Transverse colon (tissue), 3 donors: Measurements from ENCODE around the gene KMT2A.

ENCODE experiments used
- EP300 ChIP-seq: sonication (generic); formaldehyde crosslinking; IDR thresholded peaks from one replicate; pipeline ENCODE4 v1.6.1; 2017; ENCODE audit warnings: antibody characterized with exemption, low read depth
- POLR2A ChIP-seq: fragments of 450-650 bp; IDR thresholded peaks from one replicate; pipeline ENCODE4 v1.6.1; 2016; ENCODE audit warnings: antibody characterized with exemption, mild to moderate bottlenecking, moderate library complexity
- TF ChIP-seq, protein P1 (sequence below), 5 experiments: fragments of 200-600 bp in 3 of 5; fragments of 450-650 bp in 2 of 5; sonication (generic) in 3 of 5; IDR thresholded peaks; 1 replicate in 2 of 5; 2 replicates in 3 of 5; pipeline ENCODE4 v1.5.1; 2016 to 2017; ENCODE audit warnings: antibody characterized with exemption in 5 of 5, inconsistent platforms in 3 of 5, mild to moderate bottlenecking in 2 of 5, moderate library complexity in 1 of 5

DNA sequence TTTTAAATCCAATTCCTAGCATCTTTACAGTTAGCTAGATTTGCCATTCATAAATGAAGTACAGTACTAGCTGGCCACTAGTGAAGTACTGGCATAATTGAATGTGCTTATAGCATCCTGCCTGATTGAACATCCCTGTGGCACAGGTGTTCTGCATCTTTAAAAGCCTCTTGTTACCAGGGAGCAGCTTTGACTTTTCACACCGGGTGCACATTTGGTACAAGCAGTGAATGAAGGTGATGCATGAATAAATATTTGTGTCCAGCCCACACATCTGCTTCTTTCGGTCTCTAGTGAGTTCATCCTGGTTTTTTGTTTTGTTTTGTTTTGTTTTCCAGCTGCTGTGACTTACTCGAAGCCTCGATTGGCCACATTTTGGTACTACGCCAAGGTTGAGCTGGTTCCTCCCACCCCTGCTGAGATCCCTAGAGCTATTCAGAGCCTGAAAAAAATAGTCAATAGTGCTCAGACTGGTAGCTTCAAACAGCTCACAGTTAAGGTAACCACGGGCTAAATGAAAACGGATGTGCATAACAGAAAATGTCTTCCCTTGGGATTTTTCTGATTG is 29.6 kb upstream of the KMT2A start:
- TF ChIP-seq, protein P1, sequence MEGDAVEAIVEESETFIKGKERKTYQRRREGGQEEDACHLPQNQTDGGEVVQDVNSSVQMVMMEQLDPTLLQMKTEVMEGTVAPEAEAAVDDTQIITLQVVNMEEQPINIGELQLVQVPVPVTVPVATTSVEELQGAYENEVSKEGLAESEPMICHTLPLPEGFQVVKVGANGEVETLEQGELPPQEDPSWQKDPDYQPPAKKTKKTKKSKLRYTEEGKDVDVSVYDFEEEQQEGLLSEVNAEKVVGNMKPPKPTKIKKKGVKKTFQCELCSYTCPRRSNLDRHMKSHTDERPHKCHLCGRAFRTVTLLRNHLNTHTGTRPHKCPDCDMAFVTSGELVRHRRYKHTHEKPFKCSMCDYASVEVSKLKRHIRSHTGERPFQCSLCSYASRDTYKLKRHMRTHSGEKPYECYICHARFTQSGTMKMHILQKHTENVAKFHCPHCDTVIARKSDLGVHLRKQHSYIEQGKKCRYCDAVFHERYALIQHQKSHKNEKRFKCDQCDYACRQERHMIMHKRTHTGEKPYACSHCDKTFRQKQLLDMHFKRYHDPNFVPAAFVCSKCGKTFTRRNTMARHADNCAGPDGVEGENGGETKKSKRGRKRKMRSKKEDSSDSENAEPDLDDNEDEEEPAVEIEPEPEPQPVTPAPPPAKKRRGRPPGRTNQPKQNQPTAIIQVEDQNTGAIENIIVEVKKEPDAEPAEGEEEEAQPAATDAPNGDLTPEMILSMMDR (IDR thresholded peaks at IDR 0.05), result no peak
- TF ChIP-seq EP300 (no peak), POLR2A (no peak)
